ENCODE data around the gene ACOD1.

The ACOD1 gene

DNA sequence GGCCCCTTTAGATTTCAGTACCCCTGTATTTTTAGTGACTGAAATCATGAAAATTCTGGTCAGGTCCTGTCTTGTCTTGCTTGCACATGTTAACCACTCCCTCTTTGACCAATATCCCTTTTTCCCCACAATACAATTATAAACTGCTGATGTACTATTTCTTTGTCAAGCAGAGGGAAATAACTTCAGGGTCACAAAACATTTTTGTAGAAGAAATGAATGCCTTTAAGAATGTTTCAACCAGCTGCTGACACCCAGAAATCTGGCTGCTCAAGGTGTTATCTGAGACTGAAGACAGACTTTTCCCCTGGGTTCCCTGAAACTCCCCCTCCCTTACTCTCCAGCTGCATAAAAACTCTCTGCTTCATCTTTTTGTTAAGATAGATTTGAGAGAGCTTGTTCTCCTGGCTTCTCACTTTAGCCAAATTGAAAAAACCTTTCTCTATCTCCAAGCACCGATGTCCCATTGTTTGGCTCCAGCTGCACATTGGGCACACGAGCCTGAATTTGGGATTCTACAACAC lies 18.4 kb upstream of the ACOD1 start:
- TF ChIP-seq CTCF (IDR thresholded peaks at IDR 0.05; ENCODE audit: extremely low read depth, insufficient read depth, missing control alignments), result no peak
- in situ Hi-C loops (cut with MboI; ENCODE audit: low pct_unique_long_range_greater_than_20kb, low sequenced_read_pairs, unreplicated experiment), result no loop called here
- no peak for DNase-seq (ENCODE audit: low spot score)

DNA sequence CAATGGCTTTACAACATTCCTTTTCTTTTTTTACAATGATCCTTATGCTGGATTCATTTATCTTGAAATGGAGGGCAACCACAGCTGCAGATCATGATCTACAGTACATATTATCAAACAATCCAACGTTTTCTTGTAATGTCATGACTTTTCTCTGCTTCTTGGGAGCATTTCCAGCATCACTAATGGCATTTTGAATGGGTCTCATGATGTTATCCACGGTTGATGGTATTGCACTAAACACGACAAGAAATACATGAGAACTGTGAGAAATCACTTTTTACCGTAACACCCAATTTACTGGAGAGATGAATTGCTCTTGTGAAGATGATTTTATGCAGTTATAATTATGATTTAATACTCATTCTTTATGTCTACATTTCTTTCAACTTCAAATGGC lies 16.2 kb upstream of the ACOD1 start:
- no peak for DNase-seq (ENCODE audit: low spot score)
- no peak for TF ChIP-seq CTCF (IDR thresholded peaks at IDR 0.05; ENCODE audit: extremely low read depth, insufficient read depth, missing control alignments)
- in situ Hi-C loops (cut with MboI; ENCODE audit: low pct_unique_long_range_greater_than_20kb, low sequenced_read_pairs, unreplicated experiment), result no loop called here

GRCh38 chr13:76934671-76935070 lies 13.6 kb upstream of the ACOD1 start:
- no peak for DNase-seq (ENCODE audit: low spot score)
- TF ChIP-seq CTCF (IDR thresholded peaks at IDR 0.05; ENCODE audit: extremely low read depth, insufficient read depth, missing control alignments), result no peak
- in situ Hi-C loops (cut with MboI; ENCODE audit: low pct_unique_long_range_greater_than_20kb, low sequenced_read_pairs, unreplicated experiment), result no loop called here

GRCh38 chr13:76936763-76937162 lies 11.5 kb upstream of the ACOD1 start:
- in situ Hi-C loops (cut with MboI; ENCODE audit: low pct_unique_long_range_greater_than_20kb, low sequenced_read_pairs, unreplicated experiment), result no loop called here
- DNase-seq (ENCODE audit: low spot score), result no peak
- TF ChIP-seq CTCF (IDR thresholded peaks at IDR 0.05; ENCODE audit: extremely low read depth, insufficient read depth, missing control alignments), result no peak

- in situ Hi-C loops (cut with MboI; ENCODE audit: low pct_unique_long_range_greater_than_20kb, low sequenced_read_pairs, unreplicated experiment), result no loop called here
- DNase-seq (ENCODE audit: low spot score), result no peak
- no peak for TF ChIP-seq CTCF (IDR thresholded peaks at IDR 0.05; ENCODE audit: extremely low read depth, insufficient read depth, missing control alignments)
Observed at GRCh38 chr13:76937281-76937820, 11.0 kb upstream of the ACOD1 start.

GRCh38 chr13:76939215-76939614 lies 9.1 kb upstream of the ACOD1 start:
- TF ChIP-seq CTCF (IDR thresholded peaks at IDR 0.05; ENCODE audit: extremely low read depth, insufficient read depth, missing control alignments), result no peak
- no peak for DNase-seq (ENCODE audit: low spot score)
- in situ Hi-C loops (cut with MboI; ENCODE audit: low pct_unique_long_range_greater_than_20kb, low sequenced_read_pairs, unreplicated experiment), result no loop called here
